Measurements from ENCODE around the gene CNOT6L. TPM values are rescaled to one million over a fixed set of nuclear protein-coding genes. Genes with fewer than 3 reads are reported as not detected.

The CNOT6L gene
- total and polyA plus RNA-seq, 2 experiments from 2014 or later = 6.5 to 9.2 TPM

GRCh38 chr4:77765720-77766119 is 53.4 kb downstream of the CNOT6L start:
- no peaks in the 10 kb centered on the region for H3K9me2 ChIP-seq (ENCODE audit: insufficient read depth)
- 91 to 100% methylated on average over 1 of the region's 1 CpG for WGBS, 2 experiments (ENCODE audit: low coverage in 1 of 2, low lambda C conversion rate in 2 of 2, missing lambda C conversion rate in 2 of 2)
- no peaks in the 10 kb centered on the region for H3K27me3 ChIP-seq (replicated peaks; ENCODE audit: insufficient read depth)
- no peaks in the 10 kb centered on the region for H3F3A ChIP-seq (ENCODE audit: insufficient read depth)
- no peak overlapping the region for H3K9ac ChIP-seq
- H4K20me1 ChIP-seq (ENCODE audit: insufficient read depth) = no peaks in the 10 kb centered on the region
- peaks cover 23% of the 10 kb centered on the region; the same call in 1 of the 2 replicates for H3K79me2 ChIP-seq (ENCODE audit: insufficient read depth)
- H3K4me3 ChIP-seq = no peak overlapping the region
- no peak for DNase-seq
- no peaks in the 10 kb centered on the region for H3K4me1 ChIP-seq (ENCODE audit: insufficient read depth)
- no peak overlapping the region for H2AFZ ChIP-seq
- H3K36me3 ChIP-seq (ENCODE audit: low read depth) = peaks cover 13% of the 10 kb centered on the region
- in situ Hi-C loops (cut with MboI) = no loop called here
- peaks cover 5% of the 10 kb centered on the region for H3K9me3 ChIP-seq (ENCODE audit: low read depth)
- no peak for TF ChIP-seq EZH2 (IDR thresholded peaks at IDR 0.05; ENCODE audit: insufficient read depth, poor library complexity, severe bottlenecking)
- no peak overlapping the region for H3K4me2 ChIP-seq (ENCODE audit: unreplicated experiment)
- H3K27ac ChIP-seq = no peak overlapping the region

- H3K9ac ChIP-seq = no peak overlapping the region
- peaks cover 36% of the 10 kb centered on the region; the same call in 1 of the 2 replicates for H3K79me2 ChIP-seq (ENCODE audit: insufficient read depth)
- TF ChIP-seq EZH2 (IDR thresholded peaks at IDR 0.05; ENCODE audit: insufficient read depth, poor library complexity, severe bottlenecking) = no peak
- no peak for TF ChIP-seq EZH2phosphoT487 (IDR thresholded peaks at IDR 0.05; ENCODE audit: insufficient read depth, low read depth)
- H3F3A ChIP-seq (ENCODE audit: insufficient read depth) = no peaks in the 10 kb centered on the region
- no peak overlapping the region for H3K4me3 ChIP-seq
- H3K27ac ChIP-seq = no peak overlapping the region
- peaks cover 5% of the 10 kb centered on the region for H3K9me3 ChIP-seq (ENCODE audit: low read depth)
- peaks cover 13% of the 10 kb centered on the region for H3K36me3 ChIP-seq (ENCODE audit: low read depth)
- 100% methylated on average over 1 of the region's 1 CpG for WGBS, 2 experiments (ENCODE audit: low coverage in 1 of 2, low lambda C conversion rate in 2 of 2, missing lambda C conversion rate in 2 of 2)
- no peak for DNase-seq
- no peaks in the 10 kb centered on the region for H3K4me1 ChIP-seq (ENCODE audit: insufficient read depth)
- H2AFZ ChIP-seq = no peak overlapping the region
- no peaks in the 10 kb centered on the region for H4K20me1 ChIP-seq (ENCODE audit: insufficient read depth)
- H3K4me2 ChIP-seq (ENCODE audit: unreplicated experiment) = no peak overlapping the region
- no peaks in the 10 kb centered on the region for H3K27me3 ChIP-seq (replicated peaks; ENCODE audit: insufficient read depth)
- H3K9me2 ChIP-seq (ENCODE audit: insufficient read depth) = no peaks in the 10 kb centered on the region
- in situ Hi-C loops (cut with MboI) = no loop called here
These were observed 56.6 kb downstream of the CNOT6L start for GRCh38 chr4:77762531-77762930.

GRCh38 chr4:77761595-77761994 is 57.6 kb downstream of the CNOT6L start:
- no peaks in the 10 kb centered on the region for H3K4me1 ChIP-seq (ENCODE audit: insufficient read depth)
- H3K27ac ChIP-seq = no peak overlapping the region
- H2AFZ ChIP-seq = no peak overlapping the region
- DNase-seq = no peak
- 91 to 94% methylated on average over 1 of the region's 1 CpG for WGBS, 2 experiments (ENCODE audit: low coverage in 1 of 2, low lambda C conversion rate in 2 of 2, missing lambda C conversion rate in 2 of 2)
- TF ChIP-seq EZH2 (IDR thresholded peaks at IDR 0.05; ENCODE audit: insufficient read depth, poor library complexity, severe bottlenecking) (no peak), EZH2phosphoT487 (IDR thresholded peaks at IDR 0.05; ENCODE audit: insufficient read depth, low read depth) (no peak)
- no peak overlapping the region for H3K9ac ChIP-seq
- H3K4me3 ChIP-seq = no peak overlapping the region
- peaks cover 38% of the 10 kb centered on the region; the same call in 1 of the 2 replicates for H3K79me2 ChIP-seq (ENCODE audit: insufficient read depth)
- no peaks in the 10 kb centered on the region for H3K9me2 ChIP-seq (ENCODE audit: insufficient read depth)
- H4K20me1 ChIP-seq (ENCODE audit: insufficient read depth) = no peaks in the 10 kb centered on the region
- no peak overlapping the region for H3K4me2 ChIP-seq (ENCODE audit: unreplicated experiment)
- H3F3A ChIP-seq (ENCODE audit: insufficient read depth) = no peaks in the 10 kb centered on the region
- in situ Hi-C loops (cut with MboI) = no loop called here
- H3K36me3 ChIP-seq (ENCODE audit: low read depth) = peaks cover 14% of the 10 kb centered on the region; the same call in 1 of the 2 replicates
- no peaks in the 10 kb centered on the region for H3K27me3 ChIP-seq (replicated peaks; ENCODE audit: insufficient read depth)
- peaks cover 5% of the 10 kb centered on the region for H3K9me3 ChIP-seq (ENCODE audit: low read depth)

- no peak for DNase-seq
- Histone ChIP-seq H3F3A (ENCODE audit: insufficient read depth) (no peaks in the 10 kb centered on the region), H3K27me3 (replicated peaks; ENCODE audit: insufficient read depth) (no peaks in the 10 kb centered on the region), H3K9me2 (ENCODE audit: insufficient read depth) (no peaks in the 10 kb centered on the region), H2AFZ (no peak overlapping the region), H3K27ac (no peak overlapping the region), H3K9me3 (ENCODE audit: low read depth) (peaks cover 5% of the 10 kb centered on the region), H3K4me2 (ENCODE audit: unreplicated experiment) (no peak overlapping the region), H3K9ac (no peak overlapping the region), H3K79me2 (ENCODE audit: insufficient read depth) (peaks cover 32% of the 10 kb centered on the region; the same call in 1 of the 2 replicates), H3K36me3 (ENCODE audit: low read depth) (peaks cover 26% of the 10 kb centered on the region; the same call in 1 of the 2 replicates), H3K4me3 (no peak overlapping the region), H3K4me1 (ENCODE audit: insufficient read depth) (no peaks in the 10 kb centered on the region), H4K20me1 (ENCODE audit: insufficient read depth) (no peaks in the 10 kb centered on the region)
- TF ChIP-seq EZH2phosphoT487 (IDR thresholded peaks at IDR 0.05; ENCODE audit: insufficient read depth, low read depth) (no peak), EZH2 (IDR thresholded peaks at IDR 0.05; ENCODE audit: insufficient read depth, poor library complexity, severe bottlenecking) (no peak)
- in situ Hi-C loops (cut with MboI) = no loop called here
- WGBS, 2 experiments (ENCODE audit: low coverage in 1 of 2, low lambda C conversion rate in 2 of 2, missing lambda C conversion rate in 2 of 2) = 100% methylated on average over 1 of the region's 1 CpG
These were observed 60.4 kb downstream of the CNOT6L start for GRCh38 chr4:77758804-77759203.

GRCh38 chr4:77751764-77752163 is 67.4 kb downstream of the CNOT6L start:
- H3K36me3 ChIP-seq (ENCODE audit: low read depth) = 0 out of 2 replicates have a peak, but pooled peaks cover 12% of the 10 kb centered on the region
- H3K9ac ChIP-seq = no peak overlapping the region
- TF ChIP-seq EZH2phosphoT487 (IDR thresholded peaks at IDR 0.05; ENCODE audit: insufficient read depth, low read depth) (no peak), EZH2 (IDR thresholded peaks at IDR 0.05; ENCODE audit: insufficient read depth, poor library complexity, severe bottlenecking) (no peak)
- in situ Hi-C loops (cut with MboI) = no loop called here
- no peaks in the 10 kb centered on the region for H4K20me1 ChIP-seq (ENCODE audit: insufficient read depth)
- no peak overlapping the region for H3K4me3 ChIP-seq
- no peaks in the 10 kb centered on the region for H3F3A ChIP-seq (ENCODE audit: insufficient read depth)
- no peak for DNase-seq
- H3K9me2 ChIP-seq (ENCODE audit: insufficient read depth) = no peaks in the 10 kb centered on the region
- H3K4me1 ChIP-seq (ENCODE audit: insufficient read depth) = no peaks in the 10 kb centered on the region
- 0 out of 2 replicates have a peak, but pooled peaks cover 16% of the 10 kb centered on the region for H3K79me2 ChIP-seq (ENCODE audit: insufficient read depth)
- WGBS, 2 experiments (ENCODE audit: low coverage in 1 of 2, low lambda C conversion rate in 2 of 2, missing lambda C conversion rate in 2 of 2) = 94 to 100% methylated on average over 2 of the region's 2 CpGs
- H3K4me2 ChIP-seq (ENCODE audit: unreplicated experiment) = no peak overlapping the region
- H2AFZ ChIP-seq = no peak overlapping the region
- no peaks in the 10 kb centered on the region for H3K27me3 ChIP-seq (replicated peaks; ENCODE audit: insufficient read depth)
- H3K9me3 ChIP-seq (ENCODE audit: low read depth) = no peaks in the 10 kb centered on the region
- H3K27ac ChIP-seq = no peak overlapping the region

All from GM23248 (cell line).